H1 (cell line): Measurements from ENCODE around the gene EDEM1. TPM values are rescaled to one million over a fixed set of nuclear protein-coding genes. Genes with fewer than 3 reads are reported as not detected.

Source experiments
- CTCF ChIA-PET: fragments of 300-600 bp; sonication (Branson Sonifier 250); formaldehyde crosslinking; loops from one replicate; lab custom pipeline; 2021; ENCODE audit not compliant: partially characterized antibody; lab: Charles Lee
- POLR2A ChIA-PET: fragments of 300-600 bp; sonication (Branson Sonifier 250); formaldehyde crosslinking; loops from one replicate; lab custom pipeline; 2021; ENCODE audit warnings: inconsistent platforms; ENCODE audit not compliant: partially characterized antibody; lab: Charles Lee
- DNase-seq, 2 experiments: peaks; one replicate each; pipeline versions ENCODE4 v3.0.0 to v3.0.0-alpha.2; 2010 to 2022; ENCODE audit warnings: low spot score in 2 of 2, low read depth in 1 of 2, mixed read lengths in 1 of 2
- FAIRE-seq: peaks from 2 replicates; lab custom pipeline; 2011; peaks lifted over from hg19 to GRCh38; lab: Jason Lieb, UNC
- H2AFZ ChIP-seq: 2 replicates; pipeline ENCODE4 v1.8.1; 2012; ENCODE audit warnings: low read length, inconsistent platforms
- H2AK5ac ChIP-seq: 2 replicates; pipeline ENCODE4 v1.6.1; 2013; ENCODE audit warnings: low read depth, low read length
- H2BK120ac ChIP-seq: replicated peaks from 2 replicates; pipeline ENCODE3; 2013; ENCODE audit warnings: low read depth, low read length, inconsistent platforms
- H2BK12ac ChIP-seq: 2 replicates; pipeline ENCODE4 v1.6.1; 2013; ENCODE audit warnings: low read depth, low read length
- H2BK15ac ChIP-seq: 2 replicates; pipeline ENCODE4 v1.6.1; 2013; ENCODE audit warnings: low read length
- H2BK20ac ChIP-seq: 2 replicates; pipeline ENCODE4 v1.6.1; 2013; ENCODE audit warnings: low read length
- H2BK5ac ChIP-seq: 2 replicates; pipeline ENCODE4 v1.6.1; 2013; ENCODE audit warnings: low read depth, low read length
- H3K14ac ChIP-seq: 2 replicates; pipeline ENCODE4 v1.6.1; 2013; ENCODE audit warnings: inconsistent platforms; ENCODE audit not compliant: insufficient read length
- H3K18ac ChIP-seq: 2 replicates; pipeline ENCODE4 v1.6.1; 2013; ENCODE audit warnings: low read length; ENCODE audit errors: extremely low read depth
- H3K23ac ChIP-seq: 2 replicates; pipeline ENCODE4 v1.6.1; 2013; ENCODE audit warnings: inconsistent platforms; ENCODE audit not compliant: insufficient read length
- H3K23me2 ChIP-seq: 2 replicates; pipeline ENCODE4 v1.6.1; 2013; ENCODE audit warnings: low read depth, low read length
- H3K27ac ChIP-seq: 2 replicates; pipeline ENCODE4 v1.6.1; 2011; ENCODE audit warnings: low read depth, low read length, inconsistent platforms
- H3K27me3 ChIP-seq, 4 experiments: replicated peaks in 1 of 4; 1 replicate in 1 of 4; 2 replicates in 3 of 4; pipeline versions ENCODE4 v1.6.1 to v1.8.1; 2011 to 2013; ENCODE audit warnings: low read length in 3 of 4, mild to moderate bottlenecking in 3 of 4, inconsistent platforms in 2 of 4, mixed read lengths in 2 of 4, moderate library complexity in 1 of 4; ENCODE audit not compliant: control insufficient read depth in 3 of 4, insufficient read depth in 3 of 4; ENCODE audit errors: extremely low read depth in 1 of 4
- H3K36me3 ChIP-seq, 4 experiments: 2 replicates each; pipeline versions ENCODE4 v1.6.1 to v1.8.1; 2011 to 2013; ENCODE audit warnings: mild to moderate bottlenecking in 4 of 4, low read length in 3 of 4, moderate library complexity in 2 of 4, control low read depth in 1 of 4, inconsistent platforms in 1 of 4; ENCODE audit not compliant: insufficient read depth in 4 of 4, control insufficient read depth in 2 of 4
- H3K4ac ChIP-seq: replicated peaks from 2 replicates; pipeline ENCODE3; 2013; ENCODE audit warnings: low read length, low read depth, mixed read lengths, inconsistent platforms; ENCODE audit not compliant: insufficient read length
- H3K4me1 ChIP-seq, 4 experiments: replicated peaks in 1 of 4; 1 replicate in 1 of 4; 2 replicates in 3 of 4; pipeline versions ENCODE4 v1.6.1 to v1.8.1; 2011 to 2013; ENCODE audit warnings: low read length in 3 of 4, inconsistent platforms in 2 of 4, mixed read lengths in 1 of 4; ENCODE audit not compliant: insufficient read depth in 4 of 4, control insufficient read depth in 3 of 4
- H3K4me2 ChIP-seq, 2 experiments: 2 replicates each; pipeline versions ENCODE4 v1.6.1 to v1.8.1; 2011 to 2013; ENCODE audit warnings: low read depth in 2 of 2, low read length in 2 of 2, control low read depth in 1 of 2, inconsistent platforms in 1 of 2, mild to moderate bottlenecking in 1 of 2; ENCODE audit not compliant: insufficient read depth in 1 of 2
- H3K4me3 ChIP-seq, 4 experiments: fragments of 200-600, 300-600 bp in 1 of 4; sonication (generic), shearing (Covaris generic), sonication (Bioruptor Twin) in 1 of 4; 2 replicates each; pipeline versions ENCODE4 v1.5.1 to v1.8.1; 2011 to 2016; ENCODE audit warnings: low read length in 4 of 4, low read depth in 3 of 4, control low read depth in 2 of 4, inconsistent platforms in 2 of 4, mild to moderate bottlenecking in 2 of 4, mixed read lengths in 1 of 4, moderate library complexity in 1 of 4; ENCODE audit not compliant: insufficient read depth in 2 of 4; ENCODE audit errors: extremely low read depth in 1 of 4
- H3K56ac ChIP-seq: replicated peaks from 2 replicates; pipeline ENCODE3; 2013; ENCODE audit warnings: low read depth, mild to moderate bottlenecking, mixed read lengths, low read length, inconsistent platforms; ENCODE audit not compliant: insufficient read length
- H3K79me1 ChIP-seq: 2 replicates; pipeline ENCODE4 v1.6.1; 2013; ENCODE audit warnings: low read depth, low read length, control low read depth
- H3K79me2 ChIP-seq, 2 experiments: 2 replicates each; pipeline versions ENCODE4 v1.6.1 to v1.8.1; 2012 to 2013; ENCODE audit warnings: low read length in 2 of 2, mild to moderate bottlenecking in 2 of 2, inconsistent platforms in 1 of 2; ENCODE audit not compliant: insufficient read depth in 2 of 2, control insufficient read depth in 1 of 2
- H3K9ac ChIP-seq, 4 experiments: replicated peaks in 1 of 4; 1 replicate in 1 of 4; 2 replicates in 3 of 4; pipeline versions ENCODE4 v1.6.1 to v1.8.1; 2011 to 2013; ENCODE audit warnings: low read depth in 3 of 4, low read length in 3 of 4, control low read depth in 2 of 4, mild to moderate bottlenecking in 2 of 4, moderate library complexity in 2 of 4, inconsistent platforms in 1 of 4; ENCODE audit errors: extremely low read depth in 1 of 4
- H3K9me3 ChIP-seq, 2 experiments: 2 replicates each; pipeline versions ENCODE4 v1.6.1 to v1.8.1; 2012 to 2013; ENCODE audit warnings: mild to moderate bottlenecking in 2 of 2, moderate library complexity in 2 of 2, control low read depth in 1 of 2, inconsistent platforms in 1 of 2, low read depth in 1 of 2, low read length in 1 of 2, mixed read lengths in 1 of 2; ENCODE audit not compliant: insufficient read depth in 2 of 2
- H4K20me1 ChIP-seq, 2 experiments: replicated peaks in 1 of 2; 2 replicates each; pipeline versions ENCODE3 to v1.8.1; 2011 to 2013; ENCODE audit warnings: inconsistent platforms in 2 of 2, low read length in 2 of 2, mild to moderate bottlenecking in 1 of 2; ENCODE audit not compliant: insufficient read depth in 2 of 2, control insufficient read depth in 1 of 2
- H4K5ac ChIP-seq: 2 replicates; pipeline ENCODE4 v1.6.1; 2013; ENCODE audit warnings: low read length, low read depth, mixed read lengths, inconsistent platforms; ENCODE audit not compliant: insufficient read length
- H4K8ac ChIP-seq: 2 replicates; pipeline ENCODE4 v1.8.0; 2013; ENCODE audit warnings: mild to moderate bottlenecking, moderate library complexity, low read length, inconsistent platforms; ENCODE audit not compliant: insufficient read depth; ENCODE audit errors: extremely low read depth
- H4K91ac ChIP-seq: replicated peaks from 2 replicates; pipeline ENCODE3; 2013; ENCODE audit warnings: low read length, mixed read lengths, inconsistent platforms; ENCODE audit not compliant: insufficient read length
- CBX5 ChIP-seq: fragments of 300-800, 300-1000 bp; sonication (generic); IDR thresholded peaks from 2 replicates; pipeline ENCODE4 v1.7.1; 2016; ENCODE audit warnings: antibody characterized with exemption, low read length, low read depth
- CHD1 ChIP-seq: IDR thresholded peaks from 2 replicates; pipeline ENCODE4 v1.6.1; 2012; ENCODE audit warnings: low read depth, low read length, improper control_type of control experiment
- CREB1 ChIP-seq: IDR thresholded peaks from 2 replicates; pipeline ENCODE4 v1.6.1; 2012; ENCODE audit warnings: inconsistent platforms
- CTBP2 ChIP-seq: IDR thresholded peaks from 2 replicates; pipeline ENCODE4 v1.7.0; 2011; ENCODE audit warnings: borderline replicate concordance, mild to moderate bottlenecking, moderate library complexity, mixed read lengths, low read length; ENCODE audit not compliant: insufficient read depth, insufficient read length
- FOSL1 ChIP-seq: IDR thresholded peaks from 2 replicates; pipeline ENCODE4 v1.6.1; 2011; ENCODE audit warnings: mild to moderate bottlenecking, low read depth, low read length, moderate library complexity; ENCODE audit not compliant: insufficient read depth
- KDM1A ChIP-seq: fragments of 200-600, 300-600 bp; sonication (generic); IDR thresholded peaks from 2 replicates; pipeline ENCODE4 v1.7.1; 2016; ENCODE audit warnings: mild to moderate bottlenecking, low read length, borderline replicate concordance
- KDM4A ChIP-seq: IDR thresholded peaks from one replicate; pipeline ENCODE4 v1.7.1; 2012; ENCODE audit warnings: low read depth, mild to moderate bottlenecking, moderate library complexity, low read length, inconsistent platforms; ENCODE audit not compliant: severe bottlenecking
- MAFK ChIP-seq: IDR thresholded peaks from 2 replicates; pipeline ENCODE4 v1.6.1; 2012; ENCODE audit warnings: low read depth, mild to moderate bottlenecking, improper control_type of control experiment, low read length
- PHF8 ChIP-seq: fragments of 200-600 bp; sonication (generic); conservative IDR thresholded peaks from 2 replicates; pipeline ENCODE4 v1.7.1; 2012; ENCODE audit warnings: low read depth, mild to moderate bottlenecking, inconsistent platforms, low read length, moderate library complexity
- POLR2AphosphoS5 ChIP-seq: IDR thresholded peaks from 2 replicates; pipeline ENCODE4 v1.6.1; 2011; ENCODE audit warnings: low read depth, low read length
- POU5F1 ChIP-seq: IDR thresholded peaks from 2 replicates; pipeline ENCODE4 v1.6.1; 2011; ENCODE audit warnings: low read depth, mild to moderate bottlenecking, low read length, moderate library complexity
- RBBP5 ChIP-seq: IDR thresholded peaks from 2 replicates; pipeline ENCODE4 v1.7.1; 2012; ENCODE audit warnings: low read depth, mild to moderate bottlenecking, inconsistent platforms, low read length, moderate library complexity, borderline replicate concordance
- RFX5 ChIP-seq: IDR thresholded peaks from 2 replicates; pipeline ENCODE4 v1.6.1; 2011; ENCODE audit warnings: low read depth, low read length, improper control_type of control experiment, borderline replicate concordance
- TAF1 ChIP-seq: IDR thresholded peaks from 2 replicates; pipeline ENCODE4 v1.6.1; 2011; ENCODE audit warnings: mild to moderate bottlenecking, low read depth, low read length
- TEAD4 ChIP-seq: IDR thresholded peaks from 2 replicates; pipeline ENCODE4 v1.6.1; 2012; ENCODE audit warnings: low read depth, low read length, inconsistent platforms, mixed read lengths
- ZNF274 ChIP-seq: IDR thresholded peaks from 2 replicates; pipeline ENCODE4 v1.7.0; 2012; ENCODE audit warnings: low read length, borderline replicate concordance; ENCODE audit errors: extremely low read depth
- WGBS, 2 experiments: shearing (Covaris generic) in 1 of 2; methylation state at CpG; one replicate each; pipeline versions ENCODE4 v1.1.6 to v1.1.7; 2013 to 2015; ENCODE audit warnings: low lambda C conversion rate in 2 of 2, mixed read lengths in 2 of 2, inconsistent platforms in 1 of 2, low coverage in 1 of 2, missing lambda C conversion rate in 1 of 2; ENCODE audit not compliant: insufficient replicate concordance in 2 of 2, insufficient coverage in 1 of 2, insufficient read length in 1 of 2; ENCODE audit errors: extremely low coverage in 1 of 2, missing lambda C conversion rate in 1 of 2; 5-methylcytosine and 5-hydroxymethylcytosine counted together
- polyA plus RNA-seq, 7 experiments: library from polyadenylated mRNA; depleted of rRNA in 3 of 7; stranded (reverse) in 5 of 7; unstranded in 2 of 7; fragments of >200 nt in 5 of 7; fragments of 200-250 nt in 2 of 7; gene quantifications; 1 replicate in 5 of 7; 2 replicates in 1 of 7; 4 replicates in 1 of 7; pipeline versions ENCODE4 v1.2.1 to v1.2.3, GENCODE V29; 2011 to 2013; ENCODE audit warnings: missing spikeins in 2 of 7, mixed read lengths in 2 of 7
- total RNA-seq: library from RNA; stranded (reverse); fragmentation: NEBNext Ultra II Directional; extraction: Animal tissue kit (Norgen Biotek cat#: 25700); gene quantifications from 2 replicates; pipeline ENCODE4 v1.2.1, GENCODE V29; 2021

Gene EDEM1
- total and polyA plus RNA-seq, 2 of the 8 experiments (the other 6 are each of a cell fraction or from before 2014, with no cell fraction given) = 4.8 to 16.4 TPM

DNA sequence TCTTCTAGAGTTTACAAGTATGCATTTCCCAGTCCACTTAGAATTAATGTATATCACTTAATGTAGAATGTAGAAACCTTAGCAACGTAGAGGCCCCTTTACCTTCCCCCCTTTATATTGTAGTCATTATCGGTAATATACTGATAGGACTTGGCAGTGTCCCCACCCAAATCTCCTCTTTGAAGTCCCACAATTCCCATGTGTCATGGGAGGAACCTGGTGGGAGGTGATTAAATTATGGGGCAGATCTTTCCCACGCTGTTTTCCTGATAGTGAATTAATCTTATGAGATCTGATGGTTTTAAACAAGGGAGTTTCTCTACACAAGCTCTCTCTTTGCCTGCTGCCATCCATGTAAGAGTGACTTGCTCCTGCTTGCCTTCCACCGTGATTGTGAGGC, 34.4 kb upstream of the EDEM1 start:
- no peak overlapping the region for H3K14ac ChIP-seq
- H4K8ac ChIP-seq = no peak overlapping the region
- H3K18ac ChIP-seq = no peak overlapping the region
- H3K23me2 ChIP-seq = no peaks in the 10 kb centered on the region
- no peak overlapping the region for H2BK120ac ChIP-seq
- H2BK15ac ChIP-seq = no peak overlapping the region
- peaks cover 0 to 4% (median 0%) of the 10 kb centered on the region in 4 experiments; a peak in 2 of 7 replicates for H3K4me1 ChIP-seq
- no peak overlapping the region for H2BK12ac ChIP-seq
- no peak overlapping the region for H3K4me3 ChIP-seq
- peaks cover 0 to 95% of the 10 kb centered on the region in 2 experiments; a peak in 3 of 4 replicates for H3K79me2 ChIP-seq
- H3K56ac ChIP-seq = no peak overlapping the region
- DNase-seq (no peak), FAIRE-seq (no peak)
- H3K4ac ChIP-seq = no peak overlapping the region
- no peaks in the 10 kb centered on the region for H3K9me3 ChIP-seq
- 85% methylated on average over 4 of the region's 4 CpGs; no CpG with 5 or more reads in 1 of the 2 experiments for WGBS, 2 experiments
- peaks cover 5% of the 10 kb centered on the region; the same call in 1 of the 2 replicates for H3K79me1 ChIP-seq
- no peak overlapping the region for H2AK5ac ChIP-seq
- no peak overlapping the region for H3K4me2 ChIP-seq
- ChIA-PET POLR2A (no interaction called here), CTCF (no interaction called here)
- no peak overlapping the region for H4K5ac ChIP-seq
- H3K27me3 ChIP-seq = no peaks in the 10 kb centered on the region
- no peak overlapping the region for H2BK20ac ChIP-seq
- no peak overlapping the region for H4K91ac ChIP-seq
- H2AFZ ChIP-seq = no peak overlapping the region
- no peak overlapping the region for H3K27ac ChIP-seq
- H2BK5ac ChIP-seq = no peak overlapping the region
- H3K36me3 ChIP-seq = no peaks in the 10 kb centered on the region
- H3K23ac ChIP-seq = no peak overlapping the region
- H4K20me1 ChIP-seq = peaks cover 3 to 10% of the 10 kb centered on the region in 2 experiments
- H3K9ac ChIP-seq = no peak overlapping the region
- TF ChIP-seq ZNF274 = no peak
- no peak for TF ChIP-seq TAF1
- no peak for TF ChIP-seq FOSL1
- TF ChIP-seq RBBP5 = no peak
- TF ChIP-seq CBX5 = no peak
- TF ChIP-seq KDM4A = no peak
- no peak for TF ChIP-seq PHF8
- TF ChIP-seq POU5F1 = no peak
- TF ChIP-seq TEAD4 = no peak
- no peak for TF ChIP-seq CHD1
- TF ChIP-seq RFX5 = no peak
- no peak for TF ChIP-seq CREB1
- TF ChIP-seq CTBP2 = no peak
- no peak for TF ChIP-seq KDM1A
- TF ChIP-seq POLR2AphosphoS5 = no peak
- TF ChIP-seq MAFK = no peak
